Measurements from ENCODE around the gene RHBDL1. TPM values are rescaled to one million over a fixed set of nuclear protein-coding genes. Genes with fewer than 3 reads are reported as not detected.

RHBDL1 gene
- total RNA-seq, 3 donors from 2014 or later (not counting 1 experiment from before 2014, with no cell fraction given), result 2.9 to 4.2 (median 4.2) TPM

DNA sequence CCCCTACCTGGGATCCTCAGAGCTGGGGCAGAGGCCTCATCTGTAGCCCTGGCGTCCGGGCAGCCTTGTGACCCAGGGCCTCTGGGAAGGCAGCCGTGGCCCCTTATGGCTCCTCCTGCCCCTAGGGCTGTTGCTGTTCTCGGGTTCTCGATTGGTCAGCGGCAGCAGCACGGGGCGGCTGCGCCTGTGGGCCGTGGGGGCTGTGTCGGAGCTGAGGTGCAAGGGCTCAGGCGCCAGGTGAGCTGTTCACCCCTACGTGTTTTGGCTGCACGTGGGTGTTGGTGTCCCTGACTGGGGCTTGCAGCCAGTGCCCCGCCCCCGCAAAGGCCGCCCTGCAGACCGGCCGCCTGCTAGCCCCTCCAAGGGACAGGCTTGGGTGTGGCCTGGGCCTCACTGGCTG, 13.4 kb upstream of the RHBDL1 start:
- Mint-ChIP-seq H3K27me3 (ENCODE audit: low read depth in 2 of 2) (no peaks in the 10 kb centered on the region), H3K9me3 (no peaks in the 10 kb centered on the region), H3K27ac (no peak overlapping the region), H3K4me3 (no peak overlapping the region), H3K4me1 (peaks cover 4 to 13% of the 10 kb centered on the region in 2 donors), H3K36me3 (no peaks in the 10 kb centered on the region)
- no peak overlapping the region for H3K27ac ChIP-seq (ENCODE audit: low read length)
- peaks cover 22% of the 10 kb centered on the region for H3K4me1 ChIP-seq (ENCODE audit: control insufficient read depth, insufficient read depth, low read length)
- no peak for ATAC-seq
- H3K4me3 ChIP-seq (ENCODE audit: low read length), result no peak overlapping the region
- H3K9me3 ChIP-seq (ENCODE audit: control insufficient read depth, insufficient read depth, low read length), result no peaks in the 10 kb centered on the region
- WGBS (ENCODE audit: insufficient coverage), result 96% methylated on average over 19 of the region's 19 CpGs
- no peak for DNase-seq
- no peaks in the 10 kb centered on the region for H3K36me3 ChIP-seq (ENCODE audit: control insufficient read depth, insufficient read depth, low read length)
- no peaks in the 10 kb centered on the region for H3K27me3 ChIP-seq (ENCODE audit: control insufficient read depth, insufficient read depth, low read length)
- intact Hi-C loops (cut with micrococcal nuclease), result loop anchor here (5.0 kb wide), 1 partner anchor 270 kb away; no protein-coding TSS in a partner anchor
- TF ChIP-seq, protein P1, sequence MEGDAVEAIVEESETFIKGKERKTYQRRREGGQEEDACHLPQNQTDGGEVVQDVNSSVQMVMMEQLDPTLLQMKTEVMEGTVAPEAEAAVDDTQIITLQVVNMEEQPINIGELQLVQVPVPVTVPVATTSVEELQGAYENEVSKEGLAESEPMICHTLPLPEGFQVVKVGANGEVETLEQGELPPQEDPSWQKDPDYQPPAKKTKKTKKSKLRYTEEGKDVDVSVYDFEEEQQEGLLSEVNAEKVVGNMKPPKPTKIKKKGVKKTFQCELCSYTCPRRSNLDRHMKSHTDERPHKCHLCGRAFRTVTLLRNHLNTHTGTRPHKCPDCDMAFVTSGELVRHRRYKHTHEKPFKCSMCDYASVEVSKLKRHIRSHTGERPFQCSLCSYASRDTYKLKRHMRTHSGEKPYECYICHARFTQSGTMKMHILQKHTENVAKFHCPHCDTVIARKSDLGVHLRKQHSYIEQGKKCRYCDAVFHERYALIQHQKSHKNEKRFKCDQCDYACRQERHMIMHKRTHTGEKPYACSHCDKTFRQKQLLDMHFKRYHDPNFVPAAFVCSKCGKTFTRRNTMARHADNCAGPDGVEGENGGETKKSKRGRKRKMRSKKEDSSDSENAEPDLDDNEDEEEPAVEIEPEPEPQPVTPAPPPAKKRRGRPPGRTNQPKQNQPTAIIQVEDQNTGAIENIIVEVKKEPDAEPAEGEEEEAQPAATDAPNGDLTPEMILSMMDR (IDR thresholded peaks at IDR 0.05), result no peak

DNA sequence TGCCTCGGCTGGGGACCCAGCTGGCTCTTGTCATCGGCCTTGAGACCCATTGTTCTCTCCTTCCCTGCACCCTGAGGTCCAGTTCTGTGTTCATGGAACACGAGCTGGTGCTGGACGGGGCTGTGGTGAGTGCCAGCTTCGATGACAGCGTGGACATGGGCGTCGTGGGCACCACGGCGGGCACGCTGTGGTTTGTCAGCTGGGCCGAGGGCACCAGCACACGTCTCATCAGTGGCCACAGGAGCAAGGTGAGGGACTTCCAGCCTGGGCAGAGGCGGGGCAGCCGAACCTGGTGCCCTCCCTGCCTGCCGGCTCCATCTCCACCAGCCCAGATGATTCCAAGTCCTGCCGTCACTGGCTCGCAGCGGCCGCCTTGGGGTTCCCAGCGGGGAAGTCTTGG, 12.9 kb upstream of the RHBDL1 start:
- no peak overlapping the region for H3K4me3 Mint-ChIP-seq
- Histone ChIP-seq H3K9me3 (ENCODE audit: control insufficient read depth, insufficient read depth, low read length) (no peaks in the 10 kb centered on the region), H3K27ac (ENCODE audit: low read length) (no peak overlapping the region), H3K4me3 (ENCODE audit: low read length) (no peak overlapping the region), H3K36me3 (ENCODE audit: control insufficient read depth, insufficient read depth, low read length) (no peaks in the 10 kb centered on the region), H3K4me1 (ENCODE audit: control insufficient read depth, insufficient read depth, low read length) (peaks cover 27% of the 10 kb centered on the region), H3K27me3 (ENCODE audit: control insufficient read depth, insufficient read depth, low read length) (no peaks in the 10 kb centered on the region)
- no peaks in the 10 kb centered on the region for H3K27me3 Mint-ChIP-seq (ENCODE audit: low read depth in 2 of 2)
- no peaks in the 10 kb centered on the region for H3K36me3 Mint-ChIP-seq
- DNase-seq (no peak), ATAC-seq (no peak)
- TF ChIP-seq, protein P1 (IDR thresholded peaks at IDR 0.05), result no peak
- H3K27ac Mint-ChIP-seq, result no peak overlapping the region
- no peaks in the 10 kb centered on the region for H3K9me3 Mint-ChIP-seq
- H3K4me1 Mint-ChIP-seq, result peaks cover 4 to 15% of the 10 kb centered on the region in 2 donors
- WGBS (ENCODE audit: insufficient coverage), result 93% methylated on average over 21 of the region's 21 CpGs
- intact Hi-C loops (cut with micrococcal nuclease), result loop anchor here (5.0 kb wide), 1 partner anchor 270 kb away; no protein-coding TSS in a partner anchor

DNA sequence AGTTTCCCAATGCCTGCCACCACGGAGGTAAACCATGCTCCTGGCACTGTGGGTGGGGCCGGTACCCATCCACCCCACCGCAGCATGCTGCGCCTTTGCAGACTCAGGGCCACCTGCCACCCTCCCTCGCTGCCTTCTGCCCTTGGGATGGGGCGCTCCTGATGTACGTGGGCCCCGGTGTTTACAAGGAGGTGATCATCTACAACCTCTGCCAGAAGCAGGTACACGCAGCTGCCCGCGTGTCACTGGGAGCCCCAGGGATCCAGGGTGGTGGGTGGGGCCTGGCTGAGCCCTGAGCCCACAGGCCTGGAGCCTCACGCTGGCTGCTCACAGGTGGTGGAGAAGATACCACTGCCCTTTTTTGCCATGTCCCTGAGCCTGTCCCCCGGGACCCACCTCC, 8.9 kb upstream of the RHBDL1 start:
- no peak overlapping the region for H3K4me3 Mint-ChIP-seq
- no peaks in the 10 kb centered on the region for H3K36me3 Mint-ChIP-seq
- ATAC-seq (no peak), DNase-seq (no peak)
- intact Hi-C loops (cut with micrococcal nuclease), result no loop called here
- H3K27ac Mint-ChIP-seq, result no peak overlapping the region
- peaks cover 24% of the 10 kb centered on the region for H3K4me1 ChIP-seq (ENCODE audit: control insufficient read depth, insufficient read depth, low read length)
- no peak overlapping the region for H3K27ac ChIP-seq (ENCODE audit: low read length)
- TF ChIP-seq, protein P1 (IDR thresholded peaks at IDR 0.05), result no peak
- no peaks in the 10 kb centered on the region for H3K9me3 ChIP-seq (ENCODE audit: control insufficient read depth, insufficient read depth, low read length)
- no peaks in the 10 kb centered on the region for H3K27me3 Mint-ChIP-seq (ENCODE audit: low read depth in 2 of 2)
- H3K4me3 ChIP-seq (ENCODE audit: low read length), result no peak overlapping the region
- H3K27me3 ChIP-seq (ENCODE audit: control insufficient read depth, insufficient read depth, low read length), result no peaks in the 10 kb centered on the region
- WGBS (ENCODE audit: insufficient coverage), result 94% methylated on average over 13 of the region's 13 CpGs
- H3K4me1 Mint-ChIP-seq, result peaks cover 0 to 5% of the 10 kb centered on the region in 2 donors
- H3K9me3 Mint-ChIP-seq, result no peaks in the 10 kb centered on the region
- peaks cover 16% of the 10 kb centered on the region for H3K36me3 ChIP-seq (ENCODE audit: control insufficient read depth, insufficient read depth, low read length)

DNA sequence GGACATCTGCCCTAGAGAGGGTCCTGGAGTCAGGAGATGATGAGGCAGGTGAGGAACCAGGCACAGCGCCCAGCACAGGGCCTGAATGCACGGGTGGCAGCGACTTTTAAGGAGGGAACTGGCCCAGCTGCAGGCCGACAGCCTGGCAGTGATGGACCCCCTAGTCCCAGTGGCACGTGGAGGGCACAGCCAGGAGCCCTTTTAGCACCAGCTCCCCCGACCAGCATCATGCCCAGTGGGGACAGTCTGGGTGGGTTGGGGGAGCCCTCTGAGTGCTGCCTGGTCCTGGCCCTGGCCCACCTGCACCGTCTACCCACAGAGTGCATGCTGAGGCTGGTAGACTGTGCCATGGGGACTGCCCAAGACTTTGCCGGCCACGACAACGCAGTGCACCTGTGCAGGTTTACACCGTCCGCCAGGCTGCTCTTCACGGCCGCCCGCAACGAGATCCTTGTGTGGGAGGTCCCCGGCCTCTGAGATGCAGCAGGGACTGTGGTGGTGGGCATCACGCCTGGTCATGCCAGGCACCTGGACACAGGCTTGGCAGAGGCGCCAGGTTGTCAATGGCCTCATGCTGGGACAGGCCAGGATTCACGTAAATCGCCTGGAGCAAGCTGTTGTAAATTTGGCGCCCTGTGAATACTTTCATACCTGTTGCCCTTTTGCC, 8.2 kb upstream of the RHBDL1 start:
- 89% methylated on average over 22 of the region's 22 CpGs for WGBS (ENCODE audit: insufficient coverage)
- Histone ChIP-seq H3K4me3 (ENCODE audit: low read length) (no peak overlapping the region), H3K9me3 (ENCODE audit: control insufficient read depth, insufficient read depth, low read length) (no peaks in the 10 kb centered on the region), H3K27ac (ENCODE audit: low read length) (peak overlapping the region; percentile 62), H3K36me3 (ENCODE audit: control insufficient read depth, insufficient read depth, low read length) (peaks cover 17% of the 10 kb centered on the region), H3K4me1 (ENCODE audit: control insufficient read depth, insufficient read depth, low read length) (peaks cover 21% of the 10 kb centered on the region), H3K27me3 (ENCODE audit: control insufficient read depth, insufficient read depth, low read length) (no peaks in the 10 kb centered on the region)
- Mint-ChIP-seq H3K27ac (peak overlapping the region; percentile 72 to 88), H3K36me3 (no peaks in the 10 kb centered on the region), H3K27me3 (ENCODE audit: low read depth in 2 of 2) (no peaks in the 10 kb centered on the region), H3K4me1 (peaks cover 0 to 5% of the 10 kb centered on the region in 2 donors), H3K4me3 (peak overlapping the region; percentile 83), H3K9me3 (no peaks in the 10 kb centered on the region)
- TF ChIP-seq, protein P1 (IDR thresholded peaks at IDR 0.05), result no peak
- DNase-seq (no peak), ATAC-seq (no peak)
- intact Hi-C loops (cut with micrococcal nuclease), result no loop called here

Data from natural killer cell (primary cell).